Neural progenitor cell (in vitro differentiated cells): ENCODE results near the gene PRELID1. TPM values are rescaled to one million over a fixed set of nuclear protein-coding genes. Genes with fewer than 3 reads are reported as not detected.
"Not testable (repeated sequence)": the region's sequence is repeated elsewhere in the genome, so short reads cannot be mapped to it uniquely, and the experiment has no call there.

Experiments
- DNase-seq: peaks from one replicate; pipeline ENCODE4 v3.0.0-alpha.2; 2016; ENCODE audit warnings: low spot score
- H2AFZ ChIP-seq: fragments of 200-600 bp; sonication (generic); replicated peaks from 2 replicates; pipeline ENCODE4 v1.6.1; 2016; ENCODE audit warnings: antibody characterized with exemption
- H3F3A ChIP-seq: fragments of 200-600 bp; sonication (generic); 2 replicates; pipeline ENCODE4 v1.6.1; 2016; ENCODE audit warnings: antibody characterized with exemption, low read depth
- H3K27ac ChIP-seq: fragments of 200-600 bp; sonication (generic); 2 replicates; pipeline ENCODE4 v1.5.1; 2016; ENCODE audit warnings: mild to moderate bottlenecking
- H3K27me3 ChIP-seq: fragments of 200-600 bp; sonication (generic); 2 replicates; pipeline ENCODE4 v1.6.1; 2016; ENCODE audit warnings: mild to moderate bottlenecking, moderate library complexity
- H3K36me3 ChIP-seq: fragments of 200-600 bp; sonication (generic); 2 replicates; pipeline ENCODE4 v1.5.1; 2016
- H3K4me1 ChIP-seq: fragments of 200-600 bp; sonication (generic); 2 replicates; pipeline ENCODE4 v1.6.1; 2016; ENCODE audit warnings: mixed run types
- H3K4me2 ChIP-seq: fragments of 200-600 bp; sonication (generic); 2 replicates; pipeline ENCODE4 v1.6.1; 2016
- H3K4me3 ChIP-seq: fragments of 200-600 bp; sonication (generic); 2 replicates; pipeline ENCODE4 v1.5.1; 2016
- H3K79me2 ChIP-seq: fragments of 200-600 bp; sonication (generic); 2 replicates; pipeline ENCODE4 v1.6.1; 2016; ENCODE audit warnings: low read depth
- H3K9ac ChIP-seq: fragments of 200-600 bp; sonication (generic); 2 replicates; pipeline ENCODE4 v1.6.1; 2016
- H3K9me3 ChIP-seq: fragments of 200-600 bp; sonication (generic); 2 replicates; pipeline ENCODE4 v1.5.1; 2016; ENCODE audit warnings: low read depth
- H4K20me1 ChIP-seq: fragments of 200-600 bp; sonication (generic); 2 replicates; pipeline ENCODE4 v1.6.1; 2016; ENCODE audit warnings: low read depth
- H3K27ac Mint-ChIP-seq: 3 replicates; pipeline ENCODE4 v1.8.0; 2021; ENCODE audit warnings: mixed read lengths
- H3K27me3 Mint-ChIP-seq: 2 replicates; pipeline ENCODE4 v1.8.0; 2022; ENCODE audit warnings: low read depth, mild to moderate bottlenecking, inconsistent platforms, moderate library complexity, mixed read lengths; ENCODE audit not compliant: insufficient read depth
- H3K36me3 Mint-ChIP-seq: 3 replicates; pipeline ENCODE4 v1.8.0; 2021; ENCODE audit warnings: mixed read lengths
- H3K4me1 Mint-ChIP-seq: 3 replicates; pipeline ENCODE4 v1.8.0; 2021; ENCODE audit warnings: mixed read lengths
- H3K4me3 Mint-ChIP-seq: 3 replicates; pipeline ENCODE4 v1.8.0; 2021; ENCODE audit warnings: mild to moderate bottlenecking, moderate library complexity, mixed read lengths
- H3K9me3 Mint-ChIP-seq: 3 replicates; pipeline ENCODE4 v1.8.0; 2020; ENCODE audit warnings: mixed read lengths
- EZH2 ChIP-seq: fragments of 200-600 bp; sonication (generic); IDR thresholded peaks from 2 replicates; pipeline ENCODE4 v1.6.1; 2017; ENCODE audit warnings: antibody characterized with exemption, mild to moderate bottlenecking, moderate library complexity
- EZH2phosphoT487 ChIP-seq: fragments of 200-600 bp; sonication (generic); IDR thresholded peaks from 2 replicates; pipeline ENCODE4 v1.6.1; 2017; ENCODE audit warnings: antibody characterized with exemption
- total RNA-seq: library from RNA; depleted of rRNA; stranded (reverse); fragments of >200 nt; gene quantifications from 2 replicates; pipeline ENCODE4 v1.2.3, GENCODE V29; 2015; ENCODE audit warnings: low replicate concordance
- TF ChIP-seq, protein P1 (sequence below): fragments of 200-600 bp; sonication (generic); IDR thresholded peaks from 2 replicates; pipeline ENCODE4 v1.5.1; 2017; ENCODE audit warnings: antibody characterized with exemption, mild to moderate bottlenecking

PRELID1 gene
- 133 and 206 TPM in 2 replicates for total RNA-seq

DNA sequence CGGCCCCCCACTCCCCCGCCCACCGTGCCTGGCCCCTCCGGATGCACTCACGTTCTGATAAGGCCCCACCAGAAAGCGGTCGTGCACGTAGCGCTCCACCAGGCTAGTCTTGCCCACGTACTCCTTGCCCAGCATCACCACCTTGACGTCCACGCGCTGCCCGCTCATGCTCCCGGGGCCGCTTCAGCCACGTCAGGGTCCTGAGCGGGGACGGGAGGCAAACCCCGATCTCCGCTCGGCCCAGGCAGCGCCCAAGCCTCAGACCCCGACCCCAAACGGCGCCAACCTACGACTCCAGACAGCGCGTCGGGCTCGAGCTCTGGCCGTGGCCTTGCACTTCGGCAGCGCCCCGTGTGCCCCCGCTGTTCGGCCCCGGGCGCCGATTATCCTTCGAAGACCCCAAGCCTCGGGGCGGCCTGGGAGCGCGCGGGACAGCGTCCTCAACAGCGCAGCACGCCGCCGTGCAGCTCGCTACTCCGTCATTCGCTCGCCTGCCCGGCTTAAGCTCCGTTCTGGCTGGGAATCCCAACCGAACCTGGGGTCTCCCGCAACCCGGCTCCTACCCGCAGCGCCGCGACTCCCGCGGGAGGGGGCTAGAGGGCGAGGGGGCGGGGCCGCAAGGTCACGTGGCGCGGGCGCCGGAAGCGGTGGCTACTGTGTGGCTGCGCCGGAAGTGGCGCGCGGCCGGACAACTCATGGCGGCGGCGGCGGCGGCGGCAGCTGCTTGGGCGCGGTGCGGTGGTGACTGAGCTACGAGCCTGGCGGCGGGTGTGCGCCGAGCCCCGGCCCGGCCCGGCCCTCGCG, at the start of gene PRELID1, which contains the start of gene RAB24:
TSS of gene PRELID1 (plus strand) at position 679 of the 804 bp plus-strand sequence. CDS start 187 bp downstream, outside the sequence.
TSS of gene RAB24 (minus strand) at position 599 of the 804 bp plus-strand sequence. CDS start at position 168, 431 bp downstream.
- peak within 1 kb of the TSS; percentile 88 for H3K4me2 ChIP-seq
- H3K36me3 Mint-ChIP-seq = peaks cover 24% of the 10 kb centered on the region
- TF ChIP-seq, protein P1, sequence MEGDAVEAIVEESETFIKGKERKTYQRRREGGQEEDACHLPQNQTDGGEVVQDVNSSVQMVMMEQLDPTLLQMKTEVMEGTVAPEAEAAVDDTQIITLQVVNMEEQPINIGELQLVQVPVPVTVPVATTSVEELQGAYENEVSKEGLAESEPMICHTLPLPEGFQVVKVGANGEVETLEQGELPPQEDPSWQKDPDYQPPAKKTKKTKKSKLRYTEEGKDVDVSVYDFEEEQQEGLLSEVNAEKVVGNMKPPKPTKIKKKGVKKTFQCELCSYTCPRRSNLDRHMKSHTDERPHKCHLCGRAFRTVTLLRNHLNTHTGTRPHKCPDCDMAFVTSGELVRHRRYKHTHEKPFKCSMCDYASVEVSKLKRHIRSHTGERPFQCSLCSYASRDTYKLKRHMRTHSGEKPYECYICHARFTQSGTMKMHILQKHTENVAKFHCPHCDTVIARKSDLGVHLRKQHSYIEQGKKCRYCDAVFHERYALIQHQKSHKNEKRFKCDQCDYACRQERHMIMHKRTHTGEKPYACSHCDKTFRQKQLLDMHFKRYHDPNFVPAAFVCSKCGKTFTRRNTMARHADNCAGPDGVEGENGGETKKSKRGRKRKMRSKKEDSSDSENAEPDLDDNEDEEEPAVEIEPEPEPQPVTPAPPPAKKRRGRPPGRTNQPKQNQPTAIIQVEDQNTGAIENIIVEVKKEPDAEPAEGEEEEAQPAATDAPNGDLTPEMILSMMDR = peak; percentile 49
- no peak for TF ChIP-seq EZH2phosphoT487
- peak; percentile 49 for TF ChIP-seq EZH2
- H3K4me1 Mint-ChIP-seq = peaks cover 27% of the 10 kb centered on the region
- peaks cover 7% of the 10 kb centered on the region for H3K27me3 ChIP-seq
- H3K27ac ChIP-seq = no peak within 1 kb of the TSS
- peak within 1 kb of the TSS; percentile 81 for H2AFZ ChIP-seq
- H3K9me3 Mint-ChIP-seq = no peaks in the 10 kb centered on the region
- peak within 1 kb of the TSS; percentile 90 for H3K9ac ChIP-seq
- H3K4me3 Mint-ChIP-seq = peak within 1 kb of the TSS; percentile 93
- peaks cover 2% of the 10 kb centered on the region for H3K27me3 Mint-ChIP-seq
- H3K36me3 ChIP-seq = no peaks in the 10 kb centered on the region
- peak within 1 kb of the TSS; percentile 2 for H3K27ac Mint-ChIP-seq
- H3K9me3 ChIP-seq = no peaks in the 10 kb centered on the region
- peak; percentile 97 for DNase-seq
- H3K4me3 ChIP-seq = peak within 1 kb of the TSS; percentile 96
- H3F3A ChIP-seq = peaks cover 50% of the 10 kb centered on the region
- peaks cover 54% of the 10 kb centered on the region for H4K20me1 ChIP-seq
- peaks cover 22% of the 10 kb centered on the region for H3K79me2 ChIP-seq
- H3K4me1 ChIP-seq = no peaks in the 10 kb centered on the region

GRCh38 chr5:177256296-177256695, 47.3 kb upstream of the PRELID1 start:
- H4K20me1 ChIP-seq = peaks cover 13% of the 10 kb centered on the region
- Mint-ChIP-seq H3K36me3 (peaks cover 24% of the 10 kb centered on the region), H3K27ac (no peak overlapping the region), H3K9me3 (no peaks in the 10 kb centered on the region), H3K27me3 (no peaks in the 10 kb centered on the region), H3K4me1 (no peaks in the 10 kb centered on the region), H3K4me3 (no peak overlapping the region)
- H3K4me1 ChIP-seq = no peaks in the 10 kb centered on the region
- H3F3A ChIP-seq = peaks cover 25% of the 10 kb centered on the region
- H3K27me3 ChIP-seq = no peaks in the 10 kb centered on the region
- H3K79me2 ChIP-seq = peaks cover 55% of the 10 kb centered on the region
- H3K4me2 ChIP-seq = no peak overlapping the region
- no peak for TF ChIP-seq EZH2
- TF ChIP-seq, protein P1 = no peak
- TF ChIP-seq EZH2phosphoT487 = no peak
- H3K9me3 ChIP-seq = no peaks in the 10 kb centered on the region
- H2AFZ ChIP-seq = no peak overlapping the region
- H3K9ac ChIP-seq = no peak overlapping the region
- H3K36me3 ChIP-seq = peaks cover 18% of the 10 kb centered on the region
- no peak for DNase-seq
- no peak overlapping the region for H3K27ac ChIP-seq
- H3K4me3 ChIP-seq = no peak overlapping the region

DNA sequence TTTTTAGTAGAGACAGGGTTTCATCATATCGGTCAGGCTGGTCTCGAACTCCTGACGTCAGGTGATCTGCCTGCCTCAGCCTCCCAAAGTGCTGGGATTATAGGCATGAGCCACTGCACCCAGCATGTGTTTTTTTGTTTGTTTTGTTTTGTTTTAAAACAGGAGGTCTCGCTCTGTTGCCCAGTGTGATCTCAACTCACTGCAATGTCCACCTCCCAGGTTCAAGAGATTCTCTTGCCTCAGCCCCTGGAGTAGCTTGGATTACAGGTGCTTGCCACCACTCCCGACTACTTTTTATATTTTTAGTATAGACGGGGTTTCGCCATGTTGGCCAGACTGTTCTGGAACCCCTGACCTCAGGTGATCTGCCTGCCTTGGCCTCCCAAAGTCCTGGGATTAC, 44.9 kb upstream of the PRELID1 start:
- not testable (repeated sequence) for H3K27me3 Mint-ChIP-seq, H3K4me3 ChIP-seq, H3K27ac Mint-ChIP-seq, DNase-seq, H3K27me3 ChIP-seq, H2AFZ ChIP-seq, H3K9me3 ChIP-seq, H3K4me1 Mint-ChIP-seq, H3K4me1 ChIP-seq, H4K20me1 ChIP-seq, H3K4me2 ChIP-seq, H3K9me3 Mint-ChIP-seq, H3K9ac ChIP-seq, H3K4me3 Mint-ChIP-seq
- peak overlapping the region; percentile 53 for H3K27ac ChIP-seq
- peaks cover 41% of the 10 kb centered on the region for H3F3A ChIP-seq
- H3K79me2 ChIP-seq = peaks cover 38% of the 10 kb centered on the region
- H3K36me3 ChIP-seq = peaks cover 31% of the 10 kb centered on the region
- H3K36me3 Mint-ChIP-seq = peaks cover 24% of the 10 kb centered on the region

GRCh38 chr5:177260961-177261360, 42.6 kb upstream of the PRELID1 start:
- peaks cover 32% of the 10 kb centered on the region for H3K36me3 ChIP-seq
- no peak overlapping the region for H3K4me2 ChIP-seq
- H3K9ac ChIP-seq = no peak overlapping the region
- no peaks in the 10 kb centered on the region for H4K20me1 ChIP-seq
- no peak overlapping the region for H3K4me3 Mint-ChIP-seq
- TF ChIP-seq EZH2 (no peak), EZH2phosphoT487 (no peak)
- TF ChIP-seq, protein P1 = no peak
- H3K27ac Mint-ChIP-seq = no peak overlapping the region
- H3K9me3 Mint-ChIP-seq = no peaks in the 10 kb centered on the region
- no peaks in the 10 kb centered on the region for H3K27me3 Mint-ChIP-seq
- no peak overlapping the region for H2AFZ ChIP-seq
- no peaks in the 10 kb centered on the region for H3K4me1 Mint-ChIP-seq
- H3K4me3 ChIP-seq = no peak overlapping the region
- no peaks in the 10 kb centered on the region for H3K4me1 ChIP-seq
- peaks cover 34% of the 10 kb centered on the region for H3F3A ChIP-seq
- peaks cover 27% of the 10 kb centered on the region for H3K36me3 Mint-ChIP-seq
- DNase-seq = no peak
- peak overlapping the region; percentile 55 for H3K27ac ChIP-seq
- H3K9me3 ChIP-seq = no peaks in the 10 kb centered on the region
- no peaks in the 10 kb centered on the region for H3K27me3 ChIP-seq
- peaks cover 18% of the 10 kb centered on the region for H3K79me2 ChIP-seq
